ENCODE results near the gene DPP6. TPM values are rescaled to one million over a fixed set of nuclear protein-coding genes. Genes with fewer than 3 reads are reported as not detected.

Gene DPP6
- total and polyA plus RNA-seq, 2 of the 8 experiments (the other 6 are each of a cell fraction or from before 2014, with no cell fraction given), result 4.7 to 6.8 TPM

GRCh38 chr7:154862153-154862791, 810.1 kb downstream of the DPP6 start (continued):
- TF ChIP-seq CHD7 (IDR thresholded peaks at IDR 0.05; ENCODE audit: insufficient replicate concordance, low read length) (no peak), JUN (IDR thresholded peaks at IDR 0.05; ENCODE audit: low read depth, low read length) (no peak), PHF8 (conservative IDR thresholded peaks at IDR 0.05; ENCODE audit: low read depth, low read length) (no peak), POU5F1 (IDR thresholded peaks at IDR 0.05; ENCODE audit: low read depth, low read length) (no peak), YY1 (IDR thresholded peaks at IDR 0.05; ENCODE audit: low read depth, low read length) (no peak), TAF1 (IDR thresholded peaks at IDR 0.05; ENCODE audit: low read depth, low read length) (no peak), EP300 (IDR thresholded peaks at IDR 0.05; ENCODE audit: borderline replicate concordance in 1 of 2, low read depth in 2 of 2, low read length in 2 of 2) (no peak), POLR2AphosphoS5 (IDR thresholded peaks at IDR 0.05; ENCODE audit: low read depth, low read length) (no peak), SUZ12 (IDR thresholded peaks at IDR 0.05; ENCODE audit: low read length) (no peak), CBX8 (IDR thresholded peaks at IDR 0.05; ENCODE audit: borderline replicate concordance, low read depth, low read length) (no peak)
